Activated naive CD8-positive, alpha-beta T cell treated with anti-CD3 and anti-CD28 coated beads, Interleukin-2, amount 10 ng/mL, durations not matched to agents 7 days and 5 days (primary cell): ENCODE data around the gene NBEAL1. TPM values are rescaled to one million over a fixed set of nuclear protein-coding genes. Genes with fewer than 3 reads are reported as not detected.
"Not testable (repeated sequence)": the region's sequence is repeated elsewhere in the genome, so short reads cannot be mapped to it uniquely, and the experiment has no call there.

Experiments
- ATAC-seq: fragments of 150-1000 bp; cut with Tn5 transposase; one replicate; pipeline ENCODE4 v1.10.0; 2021; ENCODE audit warnings: low read depth, moderate library complexity
- POLR2A ChIA-PET: fragments of 350-600 bp; sonication (Branson Sonifier 250); formaldehyde crosslinking; loops from one replicate; lab custom pipeline; 2021; ENCODE audit warnings: antibody characterized with exemption; lab: Charles Lee
- DNase-seq: peaks from one replicate; pipeline ENCODE4 v3.0.0; 2021
- H3K27ac Mint-ChIP-seq: one replicate; pipeline ENCODE4 v1.8.0; 2022; ENCODE audit warnings: mild to moderate bottlenecking, mixed read lengths
- H3K27me3 Mint-ChIP-seq: one replicate; pipeline ENCODE4 v1.8.0; 2022; ENCODE audit warnings: mild to moderate bottlenecking, moderate library complexity, mixed read lengths
- H3K36me3 Mint-ChIP-seq: one replicate; pipeline ENCODE4 v1.8.0; 2021; ENCODE audit warnings: mild to moderate bottlenecking, mixed read lengths
- H3K4me1 Mint-ChIP-seq: one replicate; pipeline ENCODE4 v1.8.0; 2021; ENCODE audit warnings: mixed read lengths
- H3K4me3 Mint-ChIP-seq: one replicate; pipeline ENCODE4 v1.8.0; 2022; ENCODE audit warnings: mild to moderate bottlenecking, moderate library complexity, mixed read lengths
- H3K9me3 Mint-ChIP-seq: one replicate; pipeline ENCODE4 v1.8.0; 2021; ENCODE audit warnings: mixed read lengths
- total RNA-seq, 2 experiments: library from RNA; stranded (reverse); gene quantifications; one replicate each; pipeline ENCODE4 v1.2.3, GENCODE V29; 2021

The NBEAL1 gene
- 10 to 100 TPM; 19.6 to 20.2 TPM for total RNA-seq

DNA sequence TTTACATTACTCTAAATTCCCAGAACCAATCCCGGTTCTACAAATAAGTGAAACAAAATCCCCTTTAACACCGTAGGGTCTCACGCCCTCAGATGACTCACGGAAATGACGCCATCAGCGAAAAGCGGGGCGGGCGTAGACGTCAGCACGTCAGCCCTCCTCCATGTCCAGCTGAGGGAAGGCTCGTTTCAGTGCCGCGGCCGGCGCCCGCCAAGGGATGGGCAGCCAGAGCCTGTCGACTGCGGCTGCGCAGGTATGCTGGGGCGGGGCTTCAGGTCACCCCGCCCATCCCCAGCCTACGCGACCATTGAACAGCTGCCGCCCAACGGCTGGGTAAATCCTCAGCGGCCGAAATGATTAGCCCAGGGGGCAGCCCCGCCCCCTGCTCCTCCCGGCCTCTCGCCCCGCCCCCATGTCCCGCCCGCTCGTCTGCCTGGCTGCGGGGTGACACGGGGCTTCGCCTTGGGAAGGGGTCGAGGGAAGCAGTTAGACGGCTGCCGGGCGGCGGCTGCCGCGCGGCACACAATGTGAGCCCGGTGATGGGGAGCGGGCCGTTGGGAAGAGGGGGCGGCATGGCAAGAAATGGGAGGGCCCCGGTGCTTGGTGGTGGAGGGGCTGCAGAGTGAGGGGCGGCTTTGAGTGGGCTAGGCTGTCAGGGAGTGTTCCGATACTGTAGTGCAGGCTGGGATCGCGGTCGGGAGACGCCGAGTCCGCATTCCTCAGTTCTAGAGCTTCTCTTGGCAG is at the start of gene NBEAL1:
Gene NBEAL1, plus strand, starts transcription at position 420 of the 744 bp plus-strand sequence. CDS start 1,510 bp downstream, outside the sequence.
- H3K4me3 Mint-ChIP-seq: peak within 1 kb of the TSS; percentile 98
- peaks cover 1% of the 10 kb centered on the region for H3K9me3 Mint-ChIP-seq
- H3K36me3 Mint-ChIP-seq: peaks cover 6% of the 10 kb centered on the region
- DNase-seq: peak; percentile 99
- peak; percentile 97 for ATAC-seq
- peaks cover 16% of the 10 kb centered on the region for H3K27me3 Mint-ChIP-seq
- H3K4me1 Mint-ChIP-seq: peaks cover 31% of the 10 kb centered on the region
- POLR2A ChIA-PET: interaction anchor here (0.7 to 2.2 kb wide), 3 partner anchors 103 to 379 kb away, joined by 4 to 8 read pairs (median 5); partner anchors contain the start of genes CYP20A1 and WDR12
- peak within 1 kb of the TSS; percentile 88 for H3K27ac Mint-ChIP-seq

DNA sequence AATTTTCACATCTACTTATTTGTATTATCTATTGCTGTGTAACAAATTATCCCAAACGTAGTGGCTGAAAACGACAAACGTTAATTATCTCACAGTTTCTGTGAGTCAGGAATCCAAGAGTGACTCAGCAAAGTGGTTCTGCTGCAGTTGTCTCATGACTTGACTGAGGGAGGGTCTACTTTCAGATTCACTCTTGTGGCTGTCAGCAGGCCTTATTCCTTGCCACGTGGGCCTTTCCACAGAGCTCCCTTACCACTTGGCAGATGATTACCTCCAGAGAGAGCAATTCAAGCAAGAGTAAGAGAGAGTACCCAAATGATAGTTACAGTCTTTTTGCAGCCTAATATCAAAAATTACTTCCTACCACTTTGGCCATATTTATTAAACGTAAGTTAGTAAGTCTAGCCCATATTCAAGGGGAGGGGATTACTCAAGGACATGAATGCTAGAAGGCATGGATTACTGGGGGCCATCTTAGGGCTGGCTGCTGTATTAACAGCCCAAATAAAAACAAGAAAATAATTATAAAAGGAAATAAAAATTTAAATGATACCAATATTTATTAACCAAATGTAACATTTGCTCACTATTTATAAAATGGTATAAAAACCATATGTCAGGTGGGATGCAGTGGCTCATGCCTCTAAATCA is 48.7 kb upstream of the NBEAL1 start:
- ATAC-seq (peak; percentile 36), DNase-seq (no peak)
- Mint-ChIP-seq H3K4me1 (peaks cover 6% of the 10 kb centered on the region), H3K9me3 (no peaks in the 10 kb centered on the region), H3K27me3 (no peaks in the 10 kb centered on the region), H3K27ac (no peak overlapping the region), H3K4me3 (no peak overlapping the region), H3K36me3 (peaks cover 2% of the 10 kb centered on the region)
- POLR2A ChIA-PET: no interaction called here

DNA sequence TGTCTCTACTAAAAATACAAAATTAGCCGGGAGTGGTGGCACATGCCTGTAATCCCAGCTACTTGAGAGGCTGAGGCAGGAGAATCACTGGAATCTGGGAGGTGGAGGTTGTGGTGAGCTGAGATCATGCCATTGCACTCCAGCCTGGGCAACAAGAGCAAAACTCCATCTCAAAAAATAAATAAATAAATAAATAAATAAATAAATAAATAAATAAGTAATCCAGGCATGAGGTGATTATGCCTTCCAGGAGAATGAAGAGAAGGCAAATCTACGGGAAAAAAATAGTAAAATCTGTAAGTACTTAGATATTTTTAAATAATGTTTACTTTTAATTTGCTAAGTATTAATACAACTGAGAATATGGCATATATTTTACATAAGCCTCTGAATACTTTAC is 45.3 kb upstream of the NBEAL1 start:
- H3K9me3 Mint-ChIP-seq, H3K27me3 Mint-ChIP-seq, H3K36me3 Mint-ChIP-seq, H3K4me1 Mint-ChIP-seq, H3K4me3 Mint-ChIP-seq, H3K27ac Mint-ChIP-seq, DNase-seq, POLR2A ChIA-PET, ATAC-seq: not testable (repeated sequence)

DNA sequence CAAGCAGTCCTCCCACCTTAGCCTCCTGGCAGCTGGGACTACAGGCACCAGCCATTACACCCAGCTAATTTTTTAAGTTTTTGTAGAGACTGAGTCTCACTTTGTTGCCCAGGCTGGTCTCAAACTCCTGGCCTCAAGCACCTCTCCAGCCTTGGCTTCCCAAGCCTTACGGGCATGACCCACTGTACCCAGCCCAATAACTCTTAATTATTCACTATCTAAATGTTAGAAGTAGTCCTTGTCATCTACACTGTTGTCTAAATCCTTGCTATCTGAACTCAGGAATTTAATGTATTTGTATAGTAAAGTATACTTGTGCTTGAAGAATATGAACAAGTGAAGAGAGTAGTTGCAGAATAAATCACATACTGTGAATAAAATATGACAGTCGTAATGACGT is 37.9 kb upstream of the NBEAL1 start:
- DNase-seq: no peak
- no peak for ATAC-seq
- no peaks in the 10 kb centered on the region for H3K9me3 Mint-ChIP-seq
- POLR2A ChIA-PET: no interaction called here
- H3K27me3 Mint-ChIP-seq: no peaks in the 10 kb centered on the region
- H3K27ac Mint-ChIP-seq: no peak overlapping the region
- peaks cover 14% of the 10 kb centered on the region for H3K36me3 Mint-ChIP-seq
- no peak overlapping the region for H3K4me3 Mint-ChIP-seq
- no peaks in the 10 kb centered on the region for H3K4me1 Mint-ChIP-seq

DNA sequence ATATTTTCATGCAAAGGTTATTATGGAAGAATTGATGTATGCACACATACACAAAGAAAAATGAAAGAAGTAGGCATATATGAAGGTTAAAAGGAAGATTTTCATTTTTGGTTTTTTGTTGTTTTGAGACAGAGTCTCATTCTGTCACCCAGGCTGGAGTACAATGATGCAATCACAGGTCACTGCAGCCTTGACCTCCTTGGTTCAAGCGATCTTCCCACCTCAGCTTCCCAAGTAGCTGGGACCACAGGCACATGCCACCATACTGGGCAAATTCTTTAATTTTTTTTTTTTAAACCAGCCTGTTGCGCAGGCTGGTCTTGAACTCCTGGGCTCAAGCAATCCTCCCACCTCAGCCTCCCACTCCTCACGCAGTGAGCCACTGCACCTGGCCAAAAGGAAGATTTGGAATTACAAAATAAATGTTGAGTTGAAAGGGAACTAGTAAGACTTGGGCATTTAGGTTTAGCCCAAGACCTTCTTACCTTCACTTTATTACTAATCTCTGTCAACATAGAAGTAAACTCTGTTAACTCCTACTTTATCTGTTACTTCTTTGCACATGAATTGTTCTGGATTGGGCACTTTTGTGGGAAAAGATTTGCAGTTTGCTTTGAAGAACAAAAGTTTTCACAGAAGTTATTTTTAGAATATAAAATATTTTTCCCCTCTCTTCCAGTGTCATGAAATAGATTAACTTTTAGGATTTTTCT is 31.7 kb upstream of the NBEAL1 start:
- no peaks in the 10 kb centered on the region for H3K4me1 Mint-ChIP-seq
- H3K27me3 Mint-ChIP-seq: no peaks in the 10 kb centered on the region
- no peak for DNase-seq
- H3K27ac Mint-ChIP-seq: no peak overlapping the region
- no peak for ATAC-seq
- no peak overlapping the region for H3K4me3 Mint-ChIP-seq
- H3K9me3 Mint-ChIP-seq: no peaks in the 10 kb centered on the region
- POLR2A ChIA-PET: no interaction called here
- H3K36me3 Mint-ChIP-seq: peaks cover 16% of the 10 kb centered on the region

DNA sequence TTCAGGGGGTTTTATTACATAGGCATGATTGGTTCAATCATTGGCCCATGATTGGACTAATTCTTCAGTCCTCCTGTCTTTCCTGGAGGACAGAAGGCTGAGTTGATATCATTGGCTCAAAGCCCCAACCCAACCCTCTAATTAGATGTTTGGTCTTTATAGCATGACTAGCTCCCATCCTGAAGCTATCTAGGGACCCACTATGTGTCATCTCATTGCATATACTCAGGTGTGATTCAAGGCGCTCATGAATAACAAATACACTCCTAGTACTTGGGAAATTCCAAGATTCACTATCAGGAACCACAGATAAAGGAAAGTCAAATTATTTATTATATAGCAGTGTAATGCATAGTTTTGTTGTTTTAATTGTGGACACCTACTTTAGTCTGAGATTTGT is 24.9 kb upstream of the NBEAL1 start:
- Mint-ChIP-seq H3K4me3 (no peak overlapping the region), H3K4me1 (peaks cover 3% of the 10 kb centered on the region), H3K9me3 (no peaks in the 10 kb centered on the region), H3K36me3 (no peaks in the 10 kb centered on the region), H3K27ac (no peak overlapping the region), H3K27me3 (no peaks in the 10 kb centered on the region)
- DNase-seq: no peak
- ATAC-seq: no peak
- POLR2A ChIA-PET: no interaction called here

DNA sequence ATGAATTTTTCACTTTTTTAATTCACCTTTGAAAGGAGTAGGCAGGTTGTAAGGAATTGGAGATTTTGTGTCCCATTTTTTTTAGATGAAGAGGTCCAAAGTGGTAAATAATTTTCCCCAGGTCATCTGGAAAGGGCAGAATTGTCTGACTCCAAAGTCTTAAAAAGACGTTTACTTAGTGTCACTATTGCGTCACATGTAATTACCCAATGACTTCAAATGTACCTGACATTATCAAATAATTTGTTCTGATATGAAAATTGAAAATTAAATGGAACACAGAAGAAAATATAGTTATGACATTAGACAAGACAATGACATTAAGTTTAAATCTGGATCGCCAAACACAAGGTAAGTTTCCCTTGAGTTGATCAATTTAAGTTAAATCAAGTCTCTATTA is 24.2 kb upstream of the NBEAL1 start:
- no peaks in the 10 kb centered on the region for H3K27me3 Mint-ChIP-seq
- no peak for ATAC-seq
- H3K9me3 Mint-ChIP-seq: no peaks in the 10 kb centered on the region
- H3K4me1 Mint-ChIP-seq: peaks cover 3% of the 10 kb centered on the region
- no peak overlapping the region for H3K27ac Mint-ChIP-seq
- no peaks in the 10 kb centered on the region for H3K36me3 Mint-ChIP-seq
- DNase-seq: no peak
- no peak overlapping the region for H3K4me3 Mint-ChIP-seq
- POLR2A ChIA-PET: no interaction called here

DNA sequence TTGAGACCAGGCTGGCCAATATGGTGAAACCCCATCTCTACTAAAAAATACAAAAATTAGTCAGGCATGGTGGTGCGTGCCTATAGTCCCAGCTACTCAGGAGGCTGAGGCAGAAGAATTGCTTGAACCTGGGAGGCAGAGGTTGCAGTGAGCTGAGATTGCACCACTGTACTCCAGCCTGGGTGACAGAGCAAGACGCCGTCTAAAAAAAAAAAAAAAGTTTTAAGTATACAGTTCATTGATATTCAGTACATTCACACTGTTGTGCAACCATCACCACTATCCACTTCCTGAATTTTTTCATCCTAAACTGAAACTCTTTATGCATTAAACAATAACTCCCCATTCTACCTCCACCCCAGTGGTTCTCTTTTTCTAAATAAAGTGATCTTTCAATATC is 17.6 kb upstream of the NBEAL1 start:
- POLR2A ChIA-PET, H3K27ac Mint-ChIP-seq, H3K36me3 Mint-ChIP-seq, H3K9me3 Mint-ChIP-seq, H3K27me3 Mint-ChIP-seq, H3K4me1 Mint-ChIP-seq, DNase-seq, H3K4me3 Mint-ChIP-seq, ATAC-seq: not testable (repeated sequence)

DNA sequence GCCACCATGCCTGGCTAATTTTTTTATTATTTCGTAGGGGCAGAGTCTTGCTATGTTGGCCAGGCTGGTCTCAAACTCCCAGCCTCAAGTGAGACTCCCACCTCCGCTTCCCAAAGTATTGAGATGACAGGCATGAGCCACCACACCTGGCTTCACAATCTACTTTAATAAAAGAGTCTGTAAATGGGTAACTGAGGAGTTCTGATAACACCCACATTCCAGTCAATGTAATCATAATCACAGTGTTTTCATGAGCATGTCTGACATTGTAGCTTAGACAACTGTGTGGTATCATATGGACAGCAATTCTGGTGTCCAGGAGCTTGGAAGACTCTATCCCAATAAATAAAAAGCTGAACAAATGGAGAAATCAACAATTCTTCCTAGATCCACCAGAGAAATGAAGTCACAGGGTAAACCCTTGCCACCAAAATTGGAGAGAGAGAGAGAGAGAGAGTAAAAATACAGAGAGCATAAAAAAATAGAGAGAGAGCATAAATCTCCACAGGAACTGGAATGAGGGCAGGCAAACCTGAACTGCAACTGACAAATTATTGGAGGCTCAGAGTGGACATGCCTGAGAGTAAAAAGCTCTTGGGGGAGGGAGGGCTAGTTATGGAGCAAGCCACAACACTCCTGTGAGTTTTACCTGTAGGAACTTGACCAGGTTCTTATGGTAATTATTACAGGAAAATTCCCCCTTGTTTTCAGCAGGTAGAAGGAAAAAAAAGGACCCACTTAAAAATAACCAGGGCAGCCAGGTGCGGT is 12.4 kb upstream of the NBEAL1 start:
- Mint-ChIP-seq H3K9me3 (no peaks in the 10 kb centered on the region), H3K4me1 (peaks cover 2% of the 10 kb centered on the region), H3K27ac (no peak overlapping the region), H3K27me3 (peaks cover 15% of the 10 kb centered on the region), H3K4me3 (no peak overlapping the region), H3K36me3 (no peaks in the 10 kb centered on the region)
- POLR2A ChIA-PET: no interaction called here
- ATAC-seq (no peak), DNase-seq (no peak)

DNA sequence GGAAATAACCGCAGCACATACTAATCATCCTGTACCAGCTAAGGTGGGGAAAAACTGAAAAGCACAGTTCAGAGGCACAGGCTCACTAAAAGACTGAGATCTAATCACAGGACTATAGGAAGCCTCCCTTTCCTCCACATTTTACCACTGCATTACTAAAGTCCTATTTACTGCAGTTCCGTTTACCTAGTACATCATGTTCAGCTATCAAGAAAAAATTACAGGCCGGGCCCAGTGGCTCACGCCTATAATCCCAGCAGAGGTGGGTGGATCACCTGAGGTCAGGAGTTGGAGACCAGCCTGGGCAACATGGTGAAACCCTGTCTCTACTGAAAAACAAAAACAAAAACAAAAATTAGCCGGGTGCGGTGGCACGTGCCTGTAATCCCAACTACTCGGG is 11.0 kb upstream of the NBEAL1 start:
- Mint-ChIP-seq H3K36me3 (no peaks in the 10 kb centered on the region), H3K27me3 (peaks cover 12% of the 10 kb centered on the region), H3K4me1 (peaks cover 2% of the 10 kb centered on the region), H3K9me3 (peaks cover 2% of the 10 kb centered on the region), H3K27ac (no peak overlapping the region), H3K4me3 (no peak overlapping the region)
- ATAC-seq: no peak
- no peak for DNase-seq
- POLR2A ChIA-PET: no interaction called here

DNA sequence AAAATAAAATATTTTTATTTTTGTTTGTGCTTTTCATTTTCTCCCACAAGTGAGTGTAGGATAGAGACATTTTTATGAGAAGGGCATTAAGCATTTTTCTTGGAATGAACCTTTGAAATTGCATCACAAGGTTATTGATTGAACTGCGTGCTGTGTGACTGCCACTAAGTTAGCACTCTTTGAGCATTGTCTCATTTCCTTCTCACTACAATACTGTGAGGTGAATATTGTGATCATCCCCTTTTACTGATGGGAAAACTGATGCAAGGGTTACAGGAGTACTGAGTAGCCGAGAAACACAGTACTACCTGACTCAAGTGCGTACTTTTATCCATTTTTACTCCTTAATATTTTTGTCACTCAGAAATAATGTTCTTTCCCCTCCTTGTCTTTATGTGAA is 2.0 kb downstream of the NBEAL1 start:
- Mint-ChIP-seq H3K4me3 (peak overlapping the region; percentile 45), H3K27ac (no peak overlapping the region), H3K4me1 (peaks cover 33% of the 10 kb centered on the region), H3K9me3 (peaks cover 1% of the 10 kb centered on the region), H3K27me3 (peaks cover 5% of the 10 kb centered on the region), H3K36me3 (peaks cover 6% of the 10 kb centered on the region)
- POLR2A ChIA-PET: interaction anchor here (0.5 kb wide), 1 partner anchor 305 kb away, joined by 4 read pairs; no protein-coding TSS in a partner anchor
- ATAC-seq (no peak), DNase-seq (no peak)

DNA sequence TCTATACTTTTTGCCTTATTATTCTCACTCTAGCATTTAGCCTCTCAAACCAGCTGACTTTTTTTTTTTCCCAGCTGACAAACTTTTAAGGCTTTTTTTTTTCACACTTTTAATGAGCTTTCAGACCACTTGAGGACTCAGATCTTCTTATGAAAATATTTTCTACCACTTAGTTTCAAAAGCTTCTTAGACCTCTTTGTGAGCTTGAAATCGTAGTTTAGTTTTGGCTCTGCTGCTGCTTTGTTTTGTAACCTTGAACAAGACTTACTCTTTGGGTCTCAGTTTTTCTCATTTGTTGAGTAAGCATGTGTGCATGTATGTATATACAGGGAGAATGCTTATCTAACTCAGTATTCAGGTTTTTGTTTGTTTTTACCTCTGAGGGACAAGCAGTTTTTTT is 3.5 kb downstream of the NBEAL1 start:
- H3K9me3 Mint-ChIP-seq: no peaks in the 10 kb centered on the region
- no peak overlapping the region for H3K27ac Mint-ChIP-seq
- peak overlapping the region; percentile 61 for H3K4me3 Mint-ChIP-seq
- POLR2A ChIA-PET: no interaction called here
- H3K27me3 Mint-ChIP-seq: no peaks in the 10 kb centered on the region
- DNase-seq (no peak), ATAC-seq (no peak)
- peaks cover 4% of the 10 kb centered on the region for H3K36me3 Mint-ChIP-seq
- peaks cover 31% of the 10 kb centered on the region for H3K4me1 Mint-ChIP-seq

DNA sequence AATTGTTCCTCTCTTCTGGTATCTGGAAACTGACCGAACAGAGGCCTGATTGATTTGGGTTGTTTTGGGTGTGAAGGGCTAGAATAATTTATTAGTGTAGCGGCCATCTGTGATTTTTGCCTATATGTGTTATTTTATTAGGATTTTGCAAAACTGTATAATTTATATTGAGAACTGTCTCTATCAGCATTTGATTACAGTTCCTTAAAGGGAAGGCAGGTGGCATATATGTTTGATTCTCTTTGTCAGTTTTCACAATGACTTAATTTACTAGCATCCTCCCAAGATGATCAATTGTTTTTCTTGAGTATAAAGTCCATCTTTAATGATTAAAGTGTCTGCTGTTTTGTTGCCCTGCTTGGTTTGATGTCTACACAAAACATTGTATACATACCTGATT is 4.5 kb downstream of the NBEAL1 start:
- Mint-ChIP-seq H3K27me3 (no peaks in the 10 kb centered on the region), H3K36me3 (peaks cover 7% of the 10 kb centered on the region), H3K4me1 (peaks cover 31% of the 10 kb centered on the region), H3K4me3 (no peak overlapping the region), H3K9me3 (no peaks in the 10 kb centered on the region), H3K27ac (no peak overlapping the region)
- ATAC-seq (no peak), DNase-seq (no peak)
- POLR2A ChIA-PET: interaction anchor here (0.5 kb wide), 1 partner anchor 563 kb away, joined by 11 read pairs; no protein-coding TSS in a partner anchor
